ENCODE results near the gene SSUH2.
"Not testable (repeated sequence)": the region's sequence is repeated elsewhere in the genome, so short reads cannot be mapped to it uniquely, and the experiment has no call there.

SSUH2 gene

DNA sequence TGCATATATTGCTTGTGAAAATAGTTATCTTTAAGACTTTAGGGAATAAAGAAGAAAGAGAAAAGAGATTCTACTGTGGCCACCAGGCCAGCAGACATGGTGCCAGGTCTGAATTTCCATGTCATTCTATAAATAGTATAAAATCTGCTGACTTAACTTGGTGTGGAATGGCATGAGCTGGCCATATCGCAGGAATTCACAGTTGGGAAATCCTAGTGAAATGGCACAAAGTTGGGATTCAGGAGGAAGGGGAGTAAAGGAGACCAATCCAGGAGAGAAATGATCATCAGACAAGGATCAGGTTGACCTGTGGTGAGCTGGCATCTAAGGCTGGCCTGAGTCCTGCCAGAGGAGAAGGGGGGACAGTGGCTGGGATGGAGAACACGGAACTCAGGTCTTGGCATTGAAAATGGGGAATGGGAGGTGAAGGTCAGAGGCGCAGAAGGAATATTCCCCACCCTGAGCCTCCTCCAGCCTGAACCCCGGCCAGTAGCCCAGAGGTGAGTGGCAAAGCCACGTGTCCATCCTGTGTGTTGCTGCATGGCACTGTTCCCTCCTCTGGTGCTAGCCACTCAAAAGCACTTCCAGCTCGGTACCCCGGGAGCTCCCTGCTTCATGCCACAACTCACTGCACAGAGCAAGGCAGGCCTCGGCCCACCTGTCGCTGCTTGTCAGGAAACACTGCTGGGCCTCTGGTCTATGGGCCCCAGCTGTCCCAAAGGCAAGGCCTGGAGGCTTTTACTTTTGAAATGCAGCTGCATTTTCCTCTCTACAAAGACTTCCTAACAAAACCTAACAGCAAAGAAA is 51.4 kb downstream of the SSUH2 start:
- Mint-ChIP-seq H3K4me3 (no peak overlapping the region), H3K36me3 (no peaks in the 10 kb centered on the region), H3K27ac (no peak overlapping the region), H3K27me3 (no peaks in the 10 kb centered on the region), H3K9me3 (no peaks in the 10 kb centered on the region), H3K4me1 (no peaks in the 10 kb centered on the region)

GRCh38 chr3:8589880-8590556 is 54.6 kb downstream of the SSUH2 start:
- no peaks in the 10 kb centered on the region for H3K4me1 Mint-ChIP-seq
- peaks cover 4% of the 10 kb centered on the region for H3K27me3 Mint-ChIP-seq
- no peaks in the 10 kb centered on the region for H3K9me3 Mint-ChIP-seq
- no peak overlapping the region for H3K27ac Mint-ChIP-seq
- no peaks in the 10 kb centered on the region for H3K36me3 Mint-ChIP-seq
- H3K4me3 Mint-ChIP-seq: no peak overlapping the region

DNA sequence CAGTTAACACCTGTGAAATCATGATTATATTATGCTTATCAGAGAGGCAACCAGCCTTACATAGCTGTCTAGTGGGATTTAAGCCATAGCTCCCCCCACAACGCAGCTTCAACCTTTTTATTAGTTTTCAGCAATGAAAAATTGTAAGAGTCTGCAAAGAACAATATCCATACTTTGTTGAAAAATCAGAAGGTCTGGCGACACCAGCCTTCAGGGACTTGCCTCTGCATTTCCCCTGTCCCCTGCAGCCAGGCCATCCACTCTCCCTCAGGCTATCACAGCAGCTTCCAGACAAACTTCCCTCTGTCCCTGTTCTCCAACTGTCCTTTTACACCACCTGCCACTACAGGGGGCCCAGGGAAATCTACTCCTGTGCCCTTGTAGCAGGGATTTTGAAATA is 59.9 kb downstream of the SSUH2 start:
- Mint-ChIP-seq H3K27ac (no peak overlapping the region), H3K4me3 (no peak overlapping the region), H3K4me1 (no peaks in the 10 kb centered on the region), H3K9me3 (no peaks in the 10 kb centered on the region), H3K27me3 (peaks cover 7% of the 10 kb centered on the region), H3K36me3 (no peaks in the 10 kb centered on the region)

- H3K4me3 Mint-ChIP-seq: no peak overlapping the region
- H3K27me3 Mint-ChIP-seq: peaks cover 7% of the 10 kb centered on the region
Measured at GRCh38 chr3:8581806-8582445, 62.7 kb downstream of the SSUH2 start.

DNA sequence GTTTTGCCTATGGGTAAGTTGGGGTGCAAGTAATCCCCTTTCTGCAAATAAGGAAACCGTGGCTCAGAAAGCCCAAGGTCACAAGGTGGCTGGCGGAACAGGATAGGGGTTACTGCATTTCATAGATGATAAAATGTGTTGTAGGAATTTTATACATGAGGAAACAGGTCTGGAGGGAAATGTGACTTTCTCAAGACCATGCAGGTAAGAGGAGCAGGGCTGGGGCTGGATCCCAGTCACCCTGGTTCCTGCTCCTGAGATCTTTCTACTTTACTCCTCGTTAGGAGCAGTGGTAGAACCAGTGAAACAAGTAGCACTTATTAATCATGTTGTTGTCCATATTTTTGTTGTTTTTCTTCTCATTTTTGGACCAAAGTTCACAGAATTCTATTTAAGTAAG is 63.2 kb downstream of the SSUH2 start:
- no peak overlapping the region for H3K4me3 Mint-ChIP-seq
- no peak overlapping the region for H3K27ac Mint-ChIP-seq
- H3K4me1 Mint-ChIP-seq: no peaks in the 10 kb centered on the region
- no peaks in the 10 kb centered on the region for H3K9me3 Mint-ChIP-seq
- no peaks in the 10 kb centered on the region for H3K36me3 Mint-ChIP-seq
- H3K27me3 Mint-ChIP-seq: peaks cover 4% of the 10 kb centered on the region

More at GRCh38 chr3:8581806-8582445, 62.7 kb downstream of the SSUH2 start:
- Mint-ChIP-seq H3K36me3 (no peaks in the 10 kb centered on the region), H3K27ac (no peak overlapping the region), H3K4me1 (no peaks in the 10 kb centered on the region), H3K9me3 (no peaks in the 10 kb centered on the region)

DNA sequence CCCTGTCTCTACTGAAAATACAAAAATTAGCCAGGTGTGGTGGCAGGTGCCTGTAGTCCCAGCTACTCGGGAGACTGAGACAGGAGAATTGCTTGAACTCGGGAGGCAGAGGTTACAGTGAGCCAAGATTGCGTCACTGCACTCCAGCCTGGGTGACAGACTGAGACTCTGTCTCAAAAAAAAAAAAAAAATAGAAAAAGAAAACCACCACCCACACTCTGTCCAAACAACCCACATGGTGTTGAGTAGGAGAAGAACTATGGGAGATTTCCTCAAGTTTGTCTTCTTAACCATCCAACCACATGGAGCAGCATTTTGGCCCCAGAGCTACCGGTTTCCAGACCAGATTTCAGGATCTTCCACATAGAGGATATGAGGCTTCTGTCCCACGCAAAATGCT is 64.2 kb downstream of the SSUH2 start:
- H3K9me3 Mint-ChIP-seq, H3K4me1 Mint-ChIP-seq, H3K27ac Mint-ChIP-seq, H3K4me3 Mint-ChIP-seq, H3K27me3 Mint-ChIP-seq, H3K36me3 Mint-ChIP-seq: not testable (repeated sequence)

GRCh38 chr3:8579943-8580342 is 64.7 kb downstream of the SSUH2 start:
- Mint-ChIP-seq H3K4me1 (no peaks in the 10 kb centered on the region), H3K4me3 (no peak overlapping the region), H3K9me3 (no peaks in the 10 kb centered on the region), H3K27me3 (peaks cover 2% of the 10 kb centered on the region), H3K36me3 (no peaks in the 10 kb centered on the region), H3K27ac (no peak overlapping the region)

- Mint-ChIP-seq H3K9me3 (no peaks in the 10 kb centered on the region), H3K36me3 (no peaks in the 10 kb centered on the region), H3K4me3 (no peak overlapping the region), H3K4me1 (no peaks in the 10 kb centered on the region), H3K27ac (no peak overlapping the region), H3K27me3 (peaks cover 2% of the 10 kb centered on the region)
Measured at GRCh38 chr3:8579096-8579495, 65.5 kb downstream of the SSUH2 start.

- Mint-ChIP-seq H3K27ac (no peak overlapping the region), H3K4me1 (no peaks in the 10 kb centered on the region), H3K9me3 (no peaks in the 10 kb centered on the region), H3K27me3 (peaks cover 3% of the 10 kb centered on the region), H3K36me3 (no peaks in the 10 kb centered on the region), H3K4me3 (no peak overlapping the region)
Measured at GRCh38 chr3:8578282-8578681, 66.3 kb downstream of the SSUH2 start.

- no peaks in the 10 kb centered on the region for H3K36me3 Mint-ChIP-seq
Measured at GRCh38 chr3:8576841-8577571, 67.6 kb downstream of the SSUH2 start.

GRCh38 chr3:8576436-8576835 is 68.2 kb downstream of the SSUH2 start:
- H3K9me3 Mint-ChIP-seq: no peaks in the 10 kb centered on the region
- peaks cover 3% of the 10 kb centered on the region for H3K27me3 Mint-ChIP-seq
- H3K4me3 Mint-ChIP-seq: no peak overlapping the region
- no peaks in the 10 kb centered on the region for H3K36me3 Mint-ChIP-seq
- H3K4me1 Mint-ChIP-seq: peaks cover 2% of the 10 kb centered on the region
- H3K27ac Mint-ChIP-seq: no peak overlapping the region

More at GRCh38 chr3:8576841-8577571, 67.6 kb downstream of the SSUH2 start:
- no peaks in the 10 kb centered on the region for H3K4me1 Mint-ChIP-seq
- H3K4me3 Mint-ChIP-seq: no peak overlapping the region
- no peaks in the 10 kb centered on the region for H3K9me3 Mint-ChIP-seq
- H3K27ac Mint-ChIP-seq: no peak overlapping the region
- peaks cover 3% of the 10 kb centered on the region for H3K27me3 Mint-ChIP-seq

GRCh38 chr3:8575364-8576104 is 69.1 kb downstream of the SSUH2 start:
- Mint-ChIP-seq H3K4me3 (no peak overlapping the region), H3K9me3 (no peaks in the 10 kb centered on the region), H3K27me3 (peaks cover 3% of the 10 kb centered on the region), H3K36me3 (no peaks in the 10 kb centered on the region), H3K27ac (no peak overlapping the region), H3K4me1 (peaks cover 10% of the 10 kb centered on the region)

DNA sequence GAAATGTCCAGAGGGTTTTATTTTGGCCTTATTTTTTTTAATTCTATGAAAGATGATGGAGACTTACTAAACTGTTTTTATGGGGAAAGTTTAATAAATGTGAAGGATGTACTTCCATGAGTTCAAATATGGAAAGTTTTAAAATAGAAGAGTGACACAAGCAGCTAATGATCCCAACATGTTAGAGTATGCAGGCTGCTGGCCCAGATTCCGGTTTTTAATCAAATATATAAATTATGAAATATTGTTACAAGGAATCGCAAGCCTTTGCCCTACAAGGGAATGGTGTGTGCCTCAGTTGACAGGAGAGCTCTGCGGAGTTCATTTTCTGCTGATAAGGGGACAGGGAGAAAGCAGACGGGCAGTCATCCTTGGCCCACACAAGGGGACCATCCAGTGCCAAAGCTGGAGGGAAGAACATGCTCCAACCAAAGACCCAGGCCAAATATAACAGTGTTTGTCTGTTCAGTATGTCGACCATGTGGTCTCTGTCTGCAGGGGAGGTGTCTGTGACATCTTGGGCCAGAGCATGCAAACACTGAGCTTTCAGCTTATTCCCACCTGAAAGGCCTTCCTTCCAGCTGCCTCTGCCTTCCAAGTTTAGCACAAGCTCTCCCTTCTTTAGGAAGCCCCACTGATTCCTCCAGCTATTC is 69.8 kb downstream of the SSUH2 start:
- no peak overlapping the region for H3K4me3 Mint-ChIP-seq
- no peaks in the 10 kb centered on the region for H3K36me3 Mint-ChIP-seq
- no peaks in the 10 kb centered on the region for H3K9me3 Mint-ChIP-seq
- no peak overlapping the region for H3K27ac Mint-ChIP-seq
- H3K27me3 Mint-ChIP-seq: peaks cover 1% of the 10 kb centered on the region
- H3K4me1 Mint-ChIP-seq: peaks cover 10% of the 10 kb centered on the region

- H3K27ac Mint-ChIP-seq: no peak overlapping the region
- peaks cover 10% of the 10 kb centered on the region for H3K4me1 Mint-ChIP-seq
- H3K36me3 Mint-ChIP-seq: no peaks in the 10 kb centered on the region
- no peak overlapping the region for H3K4me3 Mint-ChIP-seq
- peaks cover 1% of the 10 kb centered on the region for H3K27me3 Mint-ChIP-seq
- H3K9me3 Mint-ChIP-seq: no peaks in the 10 kb centered on the region
Measured at GRCh38 chr3:8574040-8574669, 70.4 kb downstream of the SSUH2 start.

All from activated naive CD4-positive, alpha-beta T cell treated with anti-CD3 and anti-CD28 coated beads, Interleukin-2, amount 50 U/mL, for 24 hours (primary cell).